WTC11 (cell line): ENCODE measurements around the gene STARD13.

Experiments
- CTCF ChIP-seq: fragments of 200-600 bp; IDR thresholded peaks from 2 replicates; pipeline ENCODE4 v1.8.0; 2022; ENCODE audit warnings: antibody characterized with exemption
- TP53 ChIP-seq: sonication (generic); formaldehyde crosslinking; IDR thresholded peaks from 2 replicates; pipeline ENCODE4 v1.8.1; 2023; ENCODE audit warnings: mild to moderate bottlenecking, missing genetic modification reagents
- ZNF121 ChIP-seq: sonication (generic); formaldehyde crosslinking; IDR thresholded peaks from 2 replicates; pipeline ENCODE4 v1.8.0; 2023; ENCODE audit warnings: missing genetic modification reagents

GRCh38 chr13:33287142-33287882 is 1.8 kb upstream of the STARD13 start:
- TF ChIP-seq CTCF (no peak), TP53 (CRISPR knock-in tag) (no peak), ZNF121 (CRISPR knock-in tag) (no peak)
